GM12878 (cell line): ENCODE measurements around the gene S1PR3. TPM values are rescaled to one million over a fixed set of nuclear protein-coding genes. Genes with fewer than 3 reads are reported as not detected.

Source experiments
- ATAC-seq: fragments of 200-7000 bp; cut with Tn5 transposase; 3 replicates; pipeline ENCODE4 v1.9.1; 2020; ENCODE audit warnings: mild to moderate bottlenecking, moderate library complexity
- BruUV-seq: library from RNA; stranded (reverse); fragments of 400-500 nt; replicated peaks from 2 replicates; lab custom pipeline; 2021; lab: Mats Ljungman, UMichigan
- CTCF ChIA-PET: fragments of 300-600 bp; sonication (Branson Sonifier 250); formaldehyde crosslinking; extraction: SDS; loops from one replicate; lab custom pipeline; 2021; ENCODE audit warnings: inconsistent platforms; lab: Yijun Ruan, JAX
- POLR2A ChIA-PET: fragments of 350-600 bp; formaldehyde crosslinking; extraction: SDS; loops from one replicate; lab custom pipeline; 2021; ENCODE audit warnings: inconsistent platforms; lab: Charles Lee
- RAD21 ChIA-PET: fragments of 300-600 bp; sonication (Branson Sonifier 250); formaldehyde crosslinking; loops from one replicate; lab custom pipeline; 2023; ENCODE audit warnings: antibody characterized with exemption; ENCODE audit not compliant: unreplicated experiment; lab: Charles Lee
- SMC1A ChIA-PET: fragments of 300-600 bp; sonication (Branson Sonifier 250); formaldehyde crosslinking; loops from one replicate; lab custom pipeline; 2023; ENCODE audit not compliant: unreplicated experiment, uncharacterized antibody; lab: Charles Lee
- DNase-seq: peaks from one replicate; pipeline ENCODE4 v3.0.0-alpha.2; 2011; ENCODE audit warnings: low read depth, low spot score
- FAIRE-seq: peaks from 3 replicates; lab custom pipeline; 2011; peaks lifted over from hg19 to GRCh38; lab: Jason Lieb, UNC
- H2AFZ ChIP-seq: 2 replicates; pipeline ENCODE4 v1.6.0; 2011; ENCODE audit warnings: low read depth, low read length, control low read depth; ENCODE audit not compliant: control insufficient read depth
- H3K27ac ChIP-seq: 2 replicates; pipeline ENCODE4 v1.5.1; 2011; ENCODE audit warnings: control low read depth; ENCODE audit not compliant: control insufficient read depth, insufficient read depth
- H3K27me3 ChIP-seq, 2 experiments: replicated peaks in 1 of 2; 2 replicates each; pipeline versions ENCODE4 v1.6.0 to v1.6.1; 2011; ENCODE audit warnings: low read length in 1 of 2; ENCODE audit not compliant: control insufficient read depth in 2 of 2, insufficient read depth in 2 of 2
- H3K36me3 ChIP-seq, 2 experiments: 2 replicates each; pipeline ENCODE4 v1.5.1; 2011; ENCODE audit warnings: low read length in 1 of 2; ENCODE audit not compliant: control insufficient read depth in 2 of 2, insufficient read depth in 2 of 2
- H3K4me1 ChIP-seq: 2 replicates; pipeline ENCODE4 v1.6.1; 2011; ENCODE audit warnings: mild to moderate bottlenecking, low read length, moderate library complexity, mixed read lengths; ENCODE audit not compliant: control insufficient read depth, insufficient read depth
- H3K4me2 ChIP-seq: 2 replicates; pipeline ENCODE4 v1.6.0; 2011; ENCODE audit warnings: control low read depth; ENCODE audit not compliant: control insufficient read depth, insufficient read depth
- H3K4me3 ChIP-seq: fragments of 200-600 bp; sonication (generic); 2 replicates; pipeline ENCODE4 v1.5.1; 2016
- H3K79me2 ChIP-seq: 2 replicates; pipeline ENCODE4 v1.6.0; 2011; ENCODE audit warnings: low read length; ENCODE audit not compliant: control insufficient read depth, insufficient read depth
- H3K9ac ChIP-seq: 2 replicates; pipeline ENCODE4 v1.8.0; 2011; ENCODE audit warnings: low read length, control low read depth, mixed read lengths; ENCODE audit not compliant: control insufficient read depth, insufficient read depth
- H3K9me3 ChIP-seq: replicated peaks from 3 replicates; pipeline ENCODE4 v1.5.1; 2011; ENCODE audit warnings: mild to moderate bottlenecking, low read length; ENCODE audit not compliant: control insufficient read depth, insufficient read depth
- H4K20me1 ChIP-seq: 2 replicates; pipeline ENCODE4 v1.6.0; 2011; ENCODE audit not compliant: control insufficient read depth, insufficient read depth
- BHLHE40 ChIP-seq, 2 experiments: fragments of 450-650 bp in 1 of 2; IDR thresholded peaks; 2 replicates each; pipeline ENCODE4 v1.6.1; 2011 to 2017; ENCODE audit warnings: low read depth in 2 of 2, borderline replicate concordance in 1 of 2, improper control_type of control experiment in 1 of 2, low read length in 1 of 2, mild to moderate bottlenecking in 1 of 2
- CREB1 ChIP-seq: IDR thresholded peaks from 2 replicates; pipeline ENCODE4 v1.6.1; 2012; ENCODE audit warnings: low read depth, mild to moderate bottlenecking, inconsistent platforms
- ETV6 ChIP-seq, 2 experiments: fragments of 450-650 bp in 1 of 2; IDR thresholded peaks in 1 of 2; conservative IDR thresholded peaks in 1 of 2; 2 replicates each; pipeline ENCODE4 v1.6.1; 2014; ENCODE audit warnings: antibody characterized with exemption in 1 of 2, borderline replicate concordance in 1 of 2, low read depth in 1 of 2, mild to moderate bottlenecking in 1 of 2, moderate library complexity in 1 of 2
- FOS ChIP-seq: IDR thresholded peaks from 3 replicates; pipeline ENCODE4 v1.6.1; 2011; ENCODE audit warnings: borderline replicate concordance; ENCODE audit not compliant: insufficient read length; ENCODE audit errors: extremely low read depth
- HDAC6 ChIP-seq: fragments of 200-600 bp; sonication (generic); IDR thresholded peaks from one replicate; pipeline ENCODE4 v1.8.0; 2017; ENCODE audit warnings: antibody characterized with exemption; ENCODE audit not compliant: unreplicated experiment
- IRF4 ChIP-seq: IDR thresholded peaks from 2 replicates; pipeline ENCODE4 v1.6.1; 2011; ENCODE audit warnings: low read depth, low read length
- NR2F1 ChIP-seq: fragments of 450-650 bp; conservative IDR thresholded peaks from 2 replicates; pipeline ENCODE4 v1.6.1; 2017; ENCODE audit warnings: mild to moderate bottlenecking
- RAD51 ChIP-seq: fragments of 450-650 bp; IDR thresholded peaks from 2 replicates; pipeline ENCODE4 v1.6.1; 2016; ENCODE audit warnings: moderate library complexity, mild to moderate bottlenecking, inconsistent platforms
- RCOR1 ChIP-seq: conservative IDR thresholded peaks from 2 replicates; pipeline ENCODE4 v1.6.1; 2012; ENCODE audit warnings: low read depth, low read length, improper control_type of control experiment
- SMAD5 ChIP-seq: IDR thresholded peaks from 2 replicates; pipeline ENCODE4 v1.6.1; 2016; ENCODE audit warnings: antibody characterized with exemption, low read depth
- SREBF1 ChIP-seq: IDR thresholded peaks from 2 replicates; pipeline ENCODE4 v1.6.1; 2012; ENCODE audit warnings: mild to moderate bottlenecking, low read length
- TCF12 ChIP-seq: IDR thresholded peaks from 2 replicates; pipeline ENCODE4 v1.6.1; 2011; ENCODE audit warnings: low read depth, mild to moderate bottlenecking, low read length
- WRNIP1 ChIP-seq: IDR thresholded peaks from 2 replicates; pipeline ENCODE4 v1.6.1; 2011; ENCODE audit warnings: low read depth, low read length, improper control_type of control experiment, borderline replicate concordance
- ZBED1 ChIP-seq: IDR thresholded peaks from 2 replicates; pipeline ENCODE4 v1.6.1; 2016; ENCODE audit warnings: borderline replicate concordance
- ZZZ3 ChIP-seq: IDR thresholded peaks from 2 replicates; pipeline ENCODE4 v1.6.1; 2011; ENCODE audit warnings: low read depth; ENCODE audit not compliant: control insufficient read depth, insufficient read length
- WGBS: methylation state at CpG from one replicate; pipeline ENCODE4 v1.1.6; 2016; ENCODE audit warnings: low lambda C conversion rate; ENCODE audit not compliant: insufficient replicate concordance, insufficient coverage; ENCODE audit errors: missing lambda C conversion rate; 5-methylcytosine and 5-hydroxymethylcytosine counted together
- in situ Hi-C: fragments of 300-500 bp; cut with MboI; formaldehyde crosslinking; loops from 9 replicates; pipeline ENCODE4 v1.14.3; 2018; ENCODE audit warnings: mixed read lengths
- intact Hi-C: fragments of 100-400 bp; cut with micrococcal nuclease; formaldehyde crosslinking; loops from one replicate; pipeline ENCODE4 v1.14.2; 2022; ENCODE audit not compliant: unreplicated experiment
- polyA plus RNA-seq, 11 experiments: library from polyadenylated mRNA; depleted of rRNA in 4 of 11; unstranded in 6 of 11; stranded (reverse) in 5 of 11; fragments of >200 nt; fragmentation: Nextera tagmentation in 4 of 11; fragmentation: Illumina TruSeq in 1 of 11; extraction: Ambion mirVana in 4 of 11; extraction: Trizol in 1 of 11; gene quantifications; 1 replicate in 1 of 11; 2 replicates in 10 of 11; pipeline versions ENCODE4 v1.2.1 to v1.2.3, GENCODE V29; 2011 to 2016; ENCODE audit warnings: inconsistent platforms in 2 of 11, missing spikeins in 2 of 11, low read depth in 1 of 11
- total RNA-seq, 4 experiments: library from RNA; depleted of rRNA in 3 of 4; stranded (reverse); fragments of >200 nt in 3 of 4; fragmentation: Illumina TruSeq in 1 of 4; extraction: Trizol in 1 of 4; gene quantifications; 2 replicates each; pipeline versions ENCODE4 v1.2.1 to v1.2.3, GENCODE V29; 2013 to 2021
- TF ChIP-seq, protein P1 (sequence below): fragments of 450-650 bp; IDR thresholded peaks from 2 replicates; pipeline ENCODE4 v1.6.1; 2017; ENCODE audit warnings: mild to moderate bottlenecking, moderate library complexity

The S1PR3 gene
- total and polyA plus RNA-seq, 10 of the 15 experiments (the other 5 are each of a cell fraction or from before 2014, with no cell fraction given): 0.01 to 0.18 (median 0.01) TPM; not detected in 7

- no peaks in the 10 kb centered on the region for H3K79me2 ChIP-seq
- no peaks in the 10 kb centered on the region for H4K20me1 ChIP-seq
- FAIRE-seq (no peak), DNase-seq (no peak), ATAC-seq (no peak)
- H3K4me3 ChIP-seq: no peak overlapping the region
- intact Hi-C loops: no loop called here
- CTCF ChIA-PET: no interaction called here
- SMC1A ChIA-PET: no interaction called here
- in situ Hi-C loops: no loop called here
- no peak overlapping the region for H3K27ac ChIP-seq
- no peaks in the 10 kb centered on the region for H3K9me3 ChIP-seq
- BruUV-seq: no TSS peak
- no peaks in the 10 kb centered on the region for H3K36me3 ChIP-seq
- 54% methylated on average over 9 of the region's 9 CpGs for WGBS
- H3K27me3 ChIP-seq: no peaks in the 10 kb centered on the region
- no peak for TF ChIP-seq FOS
- no peak for TF ChIP-seq RCOR1
- no peak for TF ChIP-seq HDAC6
- TF ChIP-seq ZZZ3: no peak
- TF ChIP-seq, protein P1, sequence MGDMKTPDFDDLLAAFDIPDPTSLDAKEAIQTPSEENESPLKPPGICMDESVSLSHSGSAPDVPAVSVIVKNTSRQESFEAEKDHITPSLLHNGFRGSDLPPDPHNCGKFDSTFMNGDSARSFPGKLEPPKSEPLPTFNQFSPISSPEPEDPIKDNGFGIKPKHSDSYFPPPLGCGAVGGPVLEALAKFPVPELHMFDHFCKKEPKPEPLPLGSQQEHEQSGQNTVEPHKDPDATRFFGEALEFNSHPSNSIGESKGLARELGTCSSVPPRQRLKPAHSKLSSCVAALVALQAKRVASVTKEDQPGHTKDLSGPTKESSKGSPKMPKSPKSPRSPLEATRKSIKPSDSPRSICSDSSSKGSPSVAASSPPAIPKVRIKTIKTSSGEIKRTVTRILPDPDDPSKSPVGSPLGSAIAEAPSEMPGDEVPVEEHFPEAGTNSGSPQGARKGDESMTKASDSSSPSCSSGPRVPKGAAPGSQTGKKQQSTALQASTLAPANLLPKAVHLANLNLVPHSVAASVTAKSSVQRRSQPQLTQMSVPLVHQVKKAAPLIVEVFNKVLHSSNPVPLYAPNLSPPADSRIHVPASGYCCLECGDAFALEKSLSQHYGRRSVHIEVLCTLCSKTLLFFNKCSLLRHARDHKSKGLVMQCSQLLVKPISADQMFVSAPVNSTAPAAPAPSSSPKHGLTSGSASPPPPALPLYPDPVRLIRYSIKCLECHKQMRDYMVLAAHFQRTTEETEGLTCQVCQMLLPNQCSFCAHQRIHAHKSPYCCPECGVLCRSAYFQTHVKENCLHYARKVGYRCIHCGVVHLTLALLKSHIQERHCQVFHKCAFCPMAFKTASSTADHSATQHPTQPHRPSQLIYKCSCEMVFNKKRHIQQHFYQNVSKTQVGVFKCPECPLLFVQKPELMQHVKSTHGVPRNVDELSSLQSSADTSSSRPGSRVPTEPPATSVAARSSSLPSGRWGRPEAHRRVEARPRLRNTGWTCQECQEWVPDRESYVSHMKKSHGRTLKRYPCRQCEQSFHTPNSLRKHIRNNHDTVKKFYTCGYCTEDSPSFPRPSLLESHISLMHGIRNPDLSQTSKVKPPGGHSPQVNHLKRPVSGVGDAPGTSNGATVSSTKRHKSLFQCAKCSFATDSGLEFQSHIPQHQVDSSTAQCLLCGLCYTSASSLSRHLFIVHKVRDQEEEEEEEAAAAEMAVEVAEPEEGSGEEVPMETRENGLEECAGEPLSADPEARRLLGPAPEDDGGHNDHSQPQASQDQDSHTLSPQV: no peak
- TF ChIP-seq ZBED1: no peak
- no peak for TF ChIP-seq BHLHE40 (IDR thresholded peaks at IDR 0.05; ENCODE audit: borderline replicate concordance in 1 of 2, low read depth in 2 of 2, low read length in 1 of 2)
- no peak for TF ChIP-seq SREBF1
- no peak for TF ChIP-seq SMAD5
- no peak for TF ChIP-seq ETV6 (conservative IDR thresholded peaks at IDR 0.05 in 1 of 2, IDR thresholded peaks at IDR 0.05 in 1 of 2; ENCODE audit: borderline replicate concordance in 1 of 2, low read depth in 1 of 2)
- no peak for TF ChIP-seq CREB1
- TF ChIP-seq TCF12: no peak
- TF ChIP-seq NR2F1: no peak
- TF ChIP-seq RAD51: no peak
- no peak for TF ChIP-seq IRF4
- no peak for TF ChIP-seq WRNIP1
- POLR2A ChIA-PET: no interaction called here
- H3K4me1 ChIP-seq: no peaks in the 10 kb centered on the region
- no peak overlapping the region for H3K4me2 ChIP-seq
- no peak overlapping the region for H3K9ac ChIP-seq
- no peak overlapping the region for H2AFZ ChIP-seq
- RAD21 ChIA-PET: no interaction called here
These were observed 51.7 kb downstream of the S1PR3 start for GRCh38 chr9:89042984-89043383.
